IMR-90 (cell line): Measurements from ENCODE around the gene ETS1. TPM values are rescaled to one million over a fixed set of nuclear protein-coding genes. Genes with fewer than 3 reads are reported as not detected.

Source experiments
- ATAC-seq: fragments of 200-7000 bp; cut with Tn5 transposase; 2 replicates; pipeline ENCODE4 v1.9.1; 2020; ENCODE audit warnings: low read depth, mild to moderate bottlenecking, moderate library complexity
- BruUV-seq: library from RNA; stranded (reverse); fragments of 400-500 nt; replicated peaks from 2 replicates; lab custom pipeline; 2021; lab: Mats Ljungman, UMichigan
- CTCF ChIA-PET: fragments of 300-600 bp; formaldehyde crosslinking; extraction: SDS; loops from one replicate; lab custom pipeline; 2021; ENCODE audit warnings: antibody characterized with exemption; lab: Yijun Ruan, JAX
- POLR2A ChIA-PET: fragments of 300-600 bp; sonication (Branson Sonifier 250); formaldehyde crosslinking; loops from one replicate; lab custom pipeline; 2022; ENCODE audit warnings: antibody characterized with exemption; ENCODE audit not compliant: unreplicated experiment; lab: Charles Lee
- DNase-seq: peaks from one replicate; pipeline ENCODE4 v3.0.0; 2013
- H2AFZ ChIP-seq: replicated peaks from 2 replicates; pipeline ENCODE3; 2013; ENCODE audit warnings: low read length, mild to moderate bottlenecking; ENCODE audit not compliant: poor library complexity
- H2AK5ac ChIP-seq: 2 replicates; pipeline ENCODE4 v1.6.1; 2013; ENCODE audit warnings: low read depth, low read length, inconsistent platforms
- H2AK9ac ChIP-seq: replicated peaks from 2 replicates; pipeline ENCODE3; 2013; ENCODE audit warnings: mild to moderate bottlenecking, low read depth, low read length, moderate library complexity; ENCODE audit not compliant: poor library complexity
- H2BK120ac ChIP-seq: 2 replicates; pipeline ENCODE4 v1.6.1; 2013; ENCODE audit warnings: low read depth, low read length, inconsistent platforms
- H2BK15ac ChIP-seq: 3 replicates; pipeline ENCODE4 v1.6.1; 2013; ENCODE audit warnings: low read depth, low read length, inconsistent platforms
- H2BK20ac ChIP-seq: 2 replicates; pipeline ENCODE4 v1.6.1; 2013; ENCODE audit warnings: low read depth, mild to moderate bottlenecking, inconsistent platforms, low read length, moderate library complexity
- H2BK5ac ChIP-seq: 2 replicates; pipeline ENCODE4 v1.6.1; 2013; ENCODE audit warnings: mild to moderate bottlenecking, low read depth, low read length, inconsistent platforms; ENCODE audit not compliant: poor library complexity, severe bottlenecking
- H3K14ac ChIP-seq: replicated peaks from 2 replicates; pipeline ENCODE4 v1.6.1; 2013; ENCODE audit warnings: low read depth, low read length, inconsistent platforms
- H3K18ac ChIP-seq: 2 replicates; pipeline ENCODE4 v1.6.1; 2013; ENCODE audit warnings: low read depth, low read length, control low read depth
- H3K23ac ChIP-seq: 2 replicates; pipeline ENCODE4 v1.6.1; 2013; ENCODE audit warnings: low read depth, low read length, inconsistent platforms
- H3K27ac ChIP-seq: 2 replicates; pipeline ENCODE4 v1.5.1; 2013; ENCODE audit warnings: mild to moderate bottlenecking, control low read depth, low read length; ENCODE audit not compliant: insufficient read depth
- H3K27me3 ChIP-seq: 2 replicates; pipeline ENCODE4 v1.6.1; 2013; ENCODE audit warnings: low read length; ENCODE audit not compliant: control insufficient read depth, insufficient read depth
- H3K36me3 ChIP-seq: 2 replicates; pipeline ENCODE4 v1.6.1; 2013; ENCODE audit warnings: low read length, mixed read lengths; ENCODE audit not compliant: control insufficient read depth, insufficient read depth
- H3K4ac ChIP-seq: 2 replicates; pipeline ENCODE4 v1.6.1; 2013; ENCODE audit warnings: low read depth, low read length, inconsistent platforms
- H3K4me1 ChIP-seq: 2 replicates; pipeline ENCODE4 v1.6.1; 2013; ENCODE audit warnings: low read length, mixed read lengths; ENCODE audit not compliant: control insufficient read depth, insufficient read depth
- H3K4me2 ChIP-seq: 2 replicates; pipeline ENCODE4 v1.6.1; 2013; ENCODE audit warnings: low read depth, mild to moderate bottlenecking, control low read depth, low read length, moderate library complexity
- H3K4me3 ChIP-seq: 2 replicates; pipeline ENCODE4 v1.5.1; 2013; ENCODE audit warnings: low read depth, mild to moderate bottlenecking, control low read depth, low read length, moderate library complexity; ENCODE audit not compliant: insufficient read depth
- H3K56ac ChIP-seq: 2 replicates; pipeline ENCODE4 v1.6.1; 2013; ENCODE audit warnings: low read length, inconsistent platforms; ENCODE audit not compliant: insufficient read depth; ENCODE audit errors: extremely low read depth
- H3K79me1 ChIP-seq, 2 experiments: 2 replicates each; pipeline ENCODE4 v1.6.1; 2013; ENCODE audit warnings: low read length in 2 of 2, inconsistent platforms in 1 of 2, low read depth in 1 of 2
- H3K9ac ChIP-seq: 2 replicates; pipeline ENCODE4 v1.6.1; 2013; ENCODE audit warnings: low read depth, low read length, control low read depth
- H3K9me1 ChIP-seq: 2 replicates; pipeline ENCODE4 v1.6.1; 2013; ENCODE audit warnings: low read length, inconsistent platforms; ENCODE audit not compliant: insufficient read depth
- H3K9me3 ChIP-seq: 2 replicates; pipeline ENCODE4 v1.6.1; 2013; ENCODE audit warnings: low read length; ENCODE audit not compliant: control insufficient read depth, insufficient read depth
- H4K20me1 ChIP-seq: 2 replicates; pipeline ENCODE4 v1.6.1; 2013; ENCODE audit warnings: low read length, inconsistent platforms; ENCODE audit not compliant: insufficient read depth
- H4K5ac ChIP-seq: 2 replicates; pipeline ENCODE4 v1.6.1; 2013; ENCODE audit warnings: mild to moderate bottlenecking, low read depth, low read length, control low read depth
- H4K8ac ChIP-seq, 2 experiments: 2 replicates each; pipeline ENCODE4 v1.6.1; 2013; ENCODE audit warnings: low read depth in 2 of 2, low read length in 2 of 2, control low read depth in 1 of 2, inconsistent platforms in 1 of 2
- H4K91ac ChIP-seq: 2 replicates; pipeline ENCODE4 v1.6.1; 2013; ENCODE audit warnings: low read depth, low read length, inconsistent platforms; ENCODE audit not compliant: insufficient read depth
- BHLHE40 ChIP-seq: fragments of 150-350 bp; IDR thresholded peaks from 2 replicates; pipeline ENCODE4 v1.6.1; 2016; ENCODE audit warnings: mild to moderate bottlenecking, low read depth, low read length
- CEBPB ChIP-seq: IDR thresholded peaks from 2 replicates; pipeline ENCODE4 v1.6.1; 2012; ENCODE audit warnings: low read depth, low read length, improper control_type of control experiment
- MAFK ChIP-seq: IDR thresholded peaks from 2 replicates; pipeline ENCODE4 v1.6.1; 2012; ENCODE audit warnings: low read depth, low read length, improper control_type of control experiment
- MAZ ChIP-seq: IDR thresholded peaks from 2 replicates; pipeline ENCODE4 v1.6.1; 2012; ENCODE audit warnings: low read depth, mild to moderate bottlenecking, low read length, improper control_type of control experiment, moderate library complexity, borderline replicate concordance
- MXI1 ChIP-seq: IDR thresholded peaks from 2 replicates; pipeline ENCODE4 v1.6.1; 2012; ENCODE audit warnings: low read depth, mild to moderate bottlenecking, low read length, moderate library complexity, borderline replicate concordance
- POLR2A ChIP-seq: IDR thresholded peaks from 2 replicates; pipeline ENCODE4 v1.6.1; 2012; ENCODE audit warnings: mild to moderate bottlenecking, low read depth, low read length
- RAD21 ChIP-seq: IDR thresholded peaks from 2 replicates; pipeline ENCODE4 v1.6.1; 2012; ENCODE audit warnings: low read length, improper control_type of control experiment
- RCOR1 ChIP-seq: IDR thresholded peaks from 2 replicates; pipeline ENCODE4 v1.6.1; 2012; ENCODE audit warnings: mild to moderate bottlenecking, low read length, improper control_type of control experiment; ENCODE audit not compliant: insufficient replicate concordance
- SMC3 ChIP-seq: fragments of 150-350 bp; IDR thresholded peaks from 2 replicates; pipeline ENCODE4 v1.6.1; 2016; ENCODE audit warnings: low read depth, mild to moderate bottlenecking, antibody characterized with exemption, low read length, moderate library complexity
- USF2 ChIP-seq: fragments of 150-350 bp; IDR thresholded peaks from 2 replicates; pipeline ENCODE4 v1.6.1; 2017; ENCODE audit warnings: mild to moderate bottlenecking, antibody characterized with exemption, low read length, low read depth
- WGBS, 2 experiments: methylation state at CpG; one replicate each; pipeline versions ENCODE4 v1.1.5 to v1.1.7; 2013; ENCODE audit warnings: missing lambda C conversion rate in 2 of 2; ENCODE audit not compliant: insufficient read length in 1 of 2; ENCODE audit errors: extremely low coverage in 2 of 2; 5-methylcytosine and 5-hydroxymethylcytosine counted together
- dilution Hi-C: fragments of 300-500 bp; cut with HindIII; formaldehyde crosslinking; loops from one replicate; pipeline ENCODE4 v1.14.3; 2018; ENCODE audit warnings: low sequenced_read_pairs; ENCODE audit not compliant: unreplicated experiment
- in situ Hi-C: fragments of 300-500 bp; cut with MboI; formaldehyde crosslinking; loops from 3 replicates; pipeline ENCODE4 v1.14.3; 2019; ENCODE audit warnings: low sequenced_read_pairs, inconsistent platforms, mixed read lengths
- intact Hi-C: fragments of 100-400 bp; cut with micrococcal nuclease; formaldehyde crosslinking; loops from 2 replicates; pipeline ENCODE4 v1.10.0; 2022
- polyA plus RNA-seq, 3 experiments: library from polyadenylated mRNA; depleted of rRNA; stranded (reverse); fragments of >200 nt; gene quantifications; 2 replicates each; pipeline ENCODE4 v1.2.3, GENCODE V29; 2012; ENCODE audit warnings: low replicate concordance in 1 of 3
- total RNA-seq: library from RNA; depleted of rRNA; stranded (reverse); fragments of >200 nt; gene quantifications from 2 replicates; pipeline ENCODE4 v1.2.3, GENCODE V29; 2012

ETS1 gene
- total and polyA plus RNA-seq, 2 of the 4 experiments (the other 2 are of a cell fraction): 41.2 to 56.3 TPM

- Histone ChIP-seq H3K9me1 (peaks cover 35% of the 10 kb centered on the region), H2BK15ac (peak overlapping the region; percentile 61; the same call in 1 of the 3 replicates), H2BK5ac (peak overlapping the region; percentile 81), H2AK5ac (peak overlapping the region; percentile 85; the same call in 1 of the 2 replicates), H3K9ac (no peak overlapping the region), H3K79me1 (peaks cover 51 to 89% of the 10 kb centered on the region in 2 experiments), H3K23ac (peak overlapping the region; percentile 58; the same call in 1 of the 2 replicates), H3K4me1 (peaks cover 14% of the 10 kb centered on the region), H3K14ac (peak overlapping the region; percentile 48; the same call in 1 of the 2 replicates), H3K18ac (peak overlapping the region; percentile 83; the same call in 1 of the 2 replicates), H3K4ac (peak overlapping the region; percentile 93), H3K9me3 (no peaks in the 10 kb centered on the region), H2AK9ac (no peak overlapping the region), H4K20me1 (peaks cover 47% of the 10 kb centered on the region), H3K4me3 (no peak overlapping the region), H2AFZ (no peak overlapping the region), H2BK120ac (peak overlapping the region; percentile 80; the same call in 1 of the 2 replicates), H3K56ac (no peak overlapping the region), H4K5ac (peak overlapping the region; percentile 71; the same call in 1 of the 2 replicates), H4K8ac (peak overlapping the region in 1 of 2 experiments; percentile 51; a peak in 1 of 4 replicates), H3K36me3 (peaks cover 39% of the 10 kb centered on the region), H3K27me3 (no peaks in the 10 kb centered on the region), H4K91ac (peak overlapping the region; percentile 50; the same call in 1 of the 2 replicates), H3K4me2 (no peak overlapping the region; the same call in 1 of the 2 replicates), H2BK20ac (peak overlapping the region; percentile 57; the same call in 1 of the 2 replicates), H3K27ac (peak overlapping the region; percentile 83; the same call in 1 of the 2 replicates)
- WGBS, 2 experiments: no CpG with 5 or more reads among the region's 5 CpGs
- POLR2A ChIA-PET: interaction anchor here (0.6 kb wide), 1 partner anchor 216 kb away, joined by 3 read pairs; no protein-coding TSS in a partner anchor
- no peak for TF ChIP-seq RCOR1
- no peak for TF ChIP-seq MAZ
- TF ChIP-seq MAFK: no peak
- TF ChIP-seq CEBPB: no peak
- no peak for TF ChIP-seq RAD21
- TF ChIP-seq USF2: no peak
- no peak for TF ChIP-seq BHLHE40
- TF ChIP-seq MXI1: no peak
- no peak for TF ChIP-seq SMC3
- no peak for TF ChIP-seq POLR2A
- DNase-seq: no peak
- dilution Hi-C loops: no loop called here
- BruUV-seq: no TSS peak
- in situ Hi-C loops: no loop called here
- intact Hi-C loops: no loop called here
- no peak for ATAC-seq
- CTCF ChIA-PET: interaction anchor here (1.0 kb wide), 1 partner anchor 30 kb away, joined by 4 read pairs; no protein-coding TSS in a partner anchor
These were observed 99.4 kb downstream of the ETS1 start for GRCh38 chr11:128487978-128488377.
